Right lobe of liver (tissue), 6 donors: ENCODE measurements around the gene NIP7. TPM values are rescaled to one million over a fixed set of nuclear protein-coding genes. Genes with fewer than 3 reads are reported as not detected.
"Not testable (repeated sequence)": the region's sequence is repeated elsewhere in the genome, so short reads cannot be mapped to it uniquely, and the experiment has no call there.

ENCODE experiments used
- ATAC-seq, 4 donors: fragments of 200-7000 bp; cut with Tn5 transposase; one replicate each; pipeline ENCODE4 v1.9.1; 2020; ENCODE audit warnings: mild to moderate bottlenecking in 4 of 4, moderate library complexity in 4 of 4
- DNase-seq, 3 donors: peaks; one replicate each; pipeline ENCODE4 v3.0.0-alpha.2; 2020
- H3K27ac ChIP-seq, 3 donors: fragments of 200-600 bp; one replicate each; pipeline ENCODE4 v1.8.0; 2022
- H3K27me3 ChIP-seq, 2 donors: fragments of 200-600 bp; one replicate each; pipeline ENCODE4 v1.8.0; 2022
- H3K36me3 ChIP-seq, 4 donors: fragments of 200-600 bp; sonication (generic) in 1 of 4; one replicate each; pipeline versions ENCODE4 v1.5.1 to v1.8.0; 2017 to 2022; ENCODE audit warnings: control low read depth in 1 of 4
- H3K4me1 ChIP-seq, 4 donors: fragments of 200-600 bp; sonication (generic) in 1 of 4; one replicate each; pipeline versions ENCODE4 v1.5.1 to v1.8.0; 2017 to 2022; ENCODE audit warnings: control low read depth in 1 of 4
- H3K4me3 ChIP-seq, 3 donors: fragments of 200-600 bp; one replicate each; pipeline ENCODE4 v1.8.0; 2022
- H3K9me3 ChIP-seq, 4 donors: fragments of 200-600 bp; sonication (generic) in 1 of 4; one replicate each; pipeline versions ENCODE4 v1.5.1 to v1.8.0; 2017 to 2022; ENCODE audit warnings: control low read depth in 1 of 4
- POLR2A ChIP-seq: fragments of 450-650 bp; IDR thresholded peaks from one replicate; pipeline ENCODE4 v1.6.1; 2017; ENCODE audit warnings: antibody characterized with exemption, mild to moderate bottlenecking
- WGBS: methylation state at CpG from one replicate; pipeline ENCODE4 v1.1.6; 2018; ENCODE audit warnings: low coverage, low lambda C conversion rate; ENCODE audit not compliant: insufficient coverage; ENCODE audit errors: missing lambda C conversion rate; 5-methylcytosine and 5-hydroxymethylcytosine counted together
- intact Hi-C, 2 donors: fragments of 100-400 bp; cut with DNase I; formaldehyde crosslinking; loops; one replicate each; pipeline versions ENCODE4 v1.11.2 to v1.14.1; 2022
- long read RNA-seq: library from polyadenylated mRNA; unstranded; transcript quantifications from one replicate; pipeline ENCODE4 v2.0.0, GENCODE V29; 2019
- total RNA-seq, 6 experiments: library from RNA; depleted of rRNA in 2 of 6; stranded (reverse); fragments of >200 nt in 2 of 6; fragmentation: NEBNext Ultra II Directional in 3 of 6; extraction: Animal tissue kit (Norgen Biotek cat#: 25700) in 3 of 6; gene quantifications; one replicate each; pipeline versions ENCODE4 v1.1.0 to v1.2.4, GENCODE V29; 2016 to 2023
- TF ChIP-seq, protein P1 (sequence below), 4 donors: fragments of 200-600 bp in 3 of 4; fragments of 450-650 bp in 1 of 4; IDR thresholded peaks; one replicate each; pipeline versions ENCODE4 v1.5.1 to v1.8.0; 2016 to 2022; ENCODE audit warnings: antibody characterized with exemption in 4 of 4, mild to moderate bottlenecking in 2 of 4
- donor health status: DM: no; HTN: yes; CAD: no.
- donor health status: DM: no; HTN: no; CAD: no.
- donor health status: DM: no; HTN: no; CAD: no.
- donor health status: DM: no; HTN: yes; CAD: no.
- donor health status: DM: no; HTN: yes; CAD: no.

NIP7 gene
- total RNA-seq, result 10 to 100 TPM in 3 of 6 experiments, 1 to 10 TPM in 3; 6.9 to 11.3 (median 9.4) TPM
- long read RNA-seq, partial matches to known transcripts, result 0 of 1 reads
- long read RNA-seq, other reads (novel, unspliced or antisense), result 0 of 1 reads

DNA sequence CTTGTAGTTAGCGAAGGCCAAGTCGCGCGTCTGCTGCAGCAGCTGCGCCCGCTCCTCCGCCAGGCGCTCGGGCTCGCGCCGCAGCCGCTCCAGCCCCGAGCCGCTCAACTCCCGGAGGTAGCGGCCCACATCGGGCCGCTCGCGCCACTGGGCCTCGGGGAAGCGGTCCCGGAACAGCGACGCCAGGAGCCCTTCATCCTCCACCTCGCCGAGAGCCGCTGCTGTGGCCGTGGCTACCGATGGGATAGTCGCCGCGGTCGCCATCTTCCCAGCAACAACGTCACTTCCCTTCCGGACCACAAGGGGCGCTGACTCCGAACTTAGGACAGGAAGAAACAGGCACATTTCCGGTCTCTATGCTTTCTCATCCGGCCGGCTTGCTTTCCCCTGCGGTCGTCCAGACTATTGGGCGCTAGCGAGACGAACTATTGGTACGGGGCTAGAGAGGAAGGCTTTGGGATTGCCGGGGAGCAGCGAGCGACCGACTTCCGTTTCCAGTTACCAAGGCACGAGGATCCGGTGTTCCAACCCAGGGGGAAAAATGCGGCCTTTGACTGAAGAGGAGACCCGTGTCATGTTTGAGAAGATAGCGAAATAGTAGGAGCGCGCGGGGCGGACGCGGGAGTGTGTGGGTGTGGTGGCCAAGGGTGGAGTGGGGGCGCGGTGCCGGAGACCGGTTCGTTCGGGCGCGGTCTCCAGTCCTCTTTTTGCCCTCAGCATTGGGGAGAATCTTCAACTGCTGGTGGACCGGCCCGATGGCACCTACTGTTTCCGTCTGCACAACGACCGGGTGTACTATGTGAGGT is at the start of gene NIP7, which contains the start of gene COG8:
Gene NIP7 (plus strand): TSS at position 484 of the 806 bp plus-strand sequence. CDS start 58 bp downstream, at position 542.
Gene COG8 (minus strand): TSS at position 276 of the 806 bp plus-strand sequence. CDS start 12 bp downstream, at position 264.
- TF ChIP-seq POLR2A, result peak; percentile 63
- TF ChIP-seq, protein P1, sequence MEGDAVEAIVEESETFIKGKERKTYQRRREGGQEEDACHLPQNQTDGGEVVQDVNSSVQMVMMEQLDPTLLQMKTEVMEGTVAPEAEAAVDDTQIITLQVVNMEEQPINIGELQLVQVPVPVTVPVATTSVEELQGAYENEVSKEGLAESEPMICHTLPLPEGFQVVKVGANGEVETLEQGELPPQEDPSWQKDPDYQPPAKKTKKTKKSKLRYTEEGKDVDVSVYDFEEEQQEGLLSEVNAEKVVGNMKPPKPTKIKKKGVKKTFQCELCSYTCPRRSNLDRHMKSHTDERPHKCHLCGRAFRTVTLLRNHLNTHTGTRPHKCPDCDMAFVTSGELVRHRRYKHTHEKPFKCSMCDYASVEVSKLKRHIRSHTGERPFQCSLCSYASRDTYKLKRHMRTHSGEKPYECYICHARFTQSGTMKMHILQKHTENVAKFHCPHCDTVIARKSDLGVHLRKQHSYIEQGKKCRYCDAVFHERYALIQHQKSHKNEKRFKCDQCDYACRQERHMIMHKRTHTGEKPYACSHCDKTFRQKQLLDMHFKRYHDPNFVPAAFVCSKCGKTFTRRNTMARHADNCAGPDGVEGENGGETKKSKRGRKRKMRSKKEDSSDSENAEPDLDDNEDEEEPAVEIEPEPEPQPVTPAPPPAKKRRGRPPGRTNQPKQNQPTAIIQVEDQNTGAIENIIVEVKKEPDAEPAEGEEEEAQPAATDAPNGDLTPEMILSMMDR (IDR thresholded peaks at IDR 0.05), result peak; percentile 86 to 90 (median 89)
- 0% methylated on average over 28 of the region's 77 CpGs for WGBS
- Histone ChIP-seq H3K4me3 (peak within 1 kb of the TSS; percentile 69 to 93 (median 91)), H3K27me3 (no peaks in the 10 kb centered on the region), H3K9me3 (no peaks in the 10 kb centered on the region), H3K36me3 (peaks cover 0 to 49% (median 14%) of the 10 kb centered on the region in 4 donors), H3K27ac (peak within 1 kb of the TSS; percentile 74 to 89 (median 81)), H3K4me1 (peaks cover 0 to 24% (median 7%) of the 10 kb centered on the region in 4 donors)
- intact Hi-C loops, result no loop called here
- DNase-seq (peak; percentile 92 to 96 (median 94)), ATAC-seq (peak; percentile 98 to 99 (median 98))

DNA sequence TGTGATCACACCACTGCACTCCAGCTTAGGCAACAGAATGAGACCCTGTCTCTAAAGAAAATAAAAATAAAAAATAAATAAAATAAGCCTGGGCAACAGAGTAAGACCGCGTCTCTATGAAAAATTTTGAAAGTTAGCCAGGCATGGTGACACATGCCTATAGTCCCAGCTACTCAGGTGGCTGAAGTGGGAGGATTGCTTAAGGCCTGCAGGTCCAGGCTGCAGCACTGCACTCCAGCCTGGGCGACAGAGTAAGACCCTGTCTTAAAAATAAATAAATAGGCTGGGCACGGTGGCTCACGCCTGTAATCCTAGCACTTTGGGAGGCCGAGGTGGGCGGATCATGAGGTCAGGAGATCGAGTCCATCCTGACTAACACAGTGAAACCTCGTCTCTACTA is 47.9 kb upstream of the NIP7 start:
- H3K27ac ChIP-seq, H3K9me3 ChIP-seq, H3K27me3 ChIP-seq, H3K36me3 ChIP-seq, H3K4me3 ChIP-seq, ATAC-seq: not testable (repeated sequence)
- WGBS, result 91% methylated on average over 6 of the region's 9 CpGs
- intact Hi-C loops, result loop anchor here (10.0 kb wide), 2 partner anchors 117 to 137 kb away; no protein-coding TSS in a partner anchor
- peak in 1 of 3 donors; percentile 16 for DNase-seq
- peaks cover 0 to 11% (median 0%) of the 10 kb centered on the region in 4 donors for H3K4me1 ChIP-seq

DNA sequence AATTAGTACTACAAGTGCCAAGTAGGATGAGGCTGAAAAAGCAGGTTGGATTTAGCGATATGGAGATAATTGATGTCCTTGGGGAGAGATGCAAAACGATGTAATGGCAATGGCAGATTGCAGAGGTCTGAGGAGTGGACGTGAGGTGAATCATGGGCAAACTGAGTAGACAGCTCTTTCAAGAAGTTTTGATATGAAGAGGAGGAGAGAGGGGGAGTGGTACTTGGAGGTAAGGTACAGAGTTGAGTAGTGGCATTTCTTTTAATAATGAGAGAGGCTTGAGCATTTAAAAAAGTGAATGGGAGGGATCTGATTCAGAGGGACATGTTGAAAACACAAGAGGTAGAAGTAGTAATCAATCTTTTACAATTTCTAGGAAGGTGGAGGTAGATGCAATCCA is 46.2 kb upstream of the NIP7 start:
- intact Hi-C loops, result loop anchor here (10.0 kb wide), 2 partner anchors 119 to 139 kb away; no protein-coding TSS in a partner anchor
- H3K36me3 ChIP-seq, result no peaks in the 10 kb centered on the region
- DNase-seq, result no peak
- 70% methylated on average over 3 of the region's 3 CpGs for WGBS
- no peak overlapping the region for H3K4me3 ChIP-seq
- H3K9me3 ChIP-seq, result no peaks in the 10 kb centered on the region
- no peaks in the 10 kb centered on the region for H3K27me3 ChIP-seq
- H3K27ac ChIP-seq, result no peak overlapping the region
- no peak for ATAC-seq
- TF ChIP-seq, protein P1 (IDR thresholded peaks at IDR 0.05), result no peak
- TF ChIP-seq POLR2A, result no peak
- H3K4me1 ChIP-seq, result no peaks in the 10 kb centered on the region

DNA sequence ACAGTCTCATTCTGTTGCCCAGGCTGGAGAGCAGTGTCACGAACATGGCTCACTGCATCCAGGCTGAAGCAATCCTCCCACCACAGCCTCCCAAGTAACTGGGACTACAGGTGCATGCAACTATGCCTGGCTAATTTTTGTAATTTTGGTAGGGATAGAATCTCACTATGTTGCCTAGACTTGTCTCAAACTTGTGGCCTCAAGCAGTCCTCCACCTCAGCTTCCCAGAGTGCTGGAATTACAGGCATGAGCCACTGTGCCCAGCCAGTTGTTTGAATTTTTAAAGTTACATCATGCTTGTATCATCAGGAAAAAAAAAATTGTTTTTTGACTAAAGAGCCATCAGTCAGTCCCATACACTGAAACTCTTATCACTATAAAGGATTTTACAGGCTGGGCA is 45.5 kb upstream of the NIP7 start:
- no peak for ATAC-seq
- Histone ChIP-seq H3K36me3 (no peaks in the 10 kb centered on the region), H3K27me3 (no peaks in the 10 kb centered on the region), H3K4me1 (no peaks in the 10 kb centered on the region), H3K4me3 (no peak overlapping the region), H3K27ac (no peak overlapping the region), H3K9me3 (no peaks in the 10 kb centered on the region)
- intact Hi-C loops, result loop anchor here (10.0 kb wide), 2 partner anchors 119 to 139 kb away; no protein-coding TSS in a partner anchor
- no peak for DNase-seq
- 100% methylated on average over 1 of the region's 1 CpG for WGBS
- no peak for TF ChIP-seq POLR2A
- TF ChIP-seq, protein P1 (IDR thresholded peaks at IDR 0.05), result no peak

DNA sequence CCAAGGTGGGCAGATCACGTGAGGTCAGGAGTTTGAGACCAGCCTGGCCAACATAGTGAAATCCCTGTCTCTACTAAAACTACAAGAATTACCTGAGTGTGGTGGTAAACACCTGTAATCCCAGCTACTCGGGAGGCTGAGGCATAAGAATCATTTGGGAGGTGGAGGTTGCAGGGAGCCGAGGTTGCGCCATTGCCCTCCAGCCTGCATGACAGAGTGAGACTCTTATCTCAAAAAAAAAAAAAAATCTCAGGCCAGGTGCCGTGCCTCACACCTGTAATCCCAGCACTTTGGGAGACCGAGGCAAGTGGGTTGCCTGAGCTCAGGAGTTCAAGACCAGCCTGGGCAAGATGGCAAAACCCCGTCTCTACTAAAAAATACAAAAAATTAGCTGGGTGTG is 42.8 kb upstream of the NIP7 start:
- H3K27ac ChIP-seq, H3K9me3 ChIP-seq, H3K27me3 ChIP-seq, H3K4me3 ChIP-seq, H3K4me1 ChIP-seq, ATAC-seq: not testable (repeated sequence)
- intact Hi-C loops, result loop anchor here (10.0 kb wide), 2 partner anchors 122 to 142 kb away; no protein-coding TSS in a partner anchor
- DNase-seq, result peak in 1 of 3 donors; percentile 13
- WGBS, result 92% methylated on average over 6 of the region's 7 CpGs
- H3K36me3 ChIP-seq, result peaks cover 0 to 23% (median 0%) of the 10 kb centered on the region in 4 donors
